ENCODE results near the gene CTBP2.

Gene CTBP2

GRCh38 chr10:125043841-125044658, 116.3 kb downstream of the CTBP2 start:
- DNase-seq (ENCODE audit: low read depth, low spot score) = no peak

- no peak for DNase-seq (ENCODE audit: low read depth, low spot score)
Observed at GRCh38 chr10:125041856-125042506, 118.4 kb downstream of the CTBP2 start.

GRCh38 chr10:125039354-125039769, 121.0 kb downstream of the CTBP2 start:
- DNase-seq (ENCODE audit: low read depth, low spot score) = no peak

- DNase-seq (ENCODE audit: low read depth, low spot score) = no peak
Observed at GRCh38 chr10:125038637-125039036, 121.7 kb downstream of the CTBP2 start.

- no peak for DNase-seq (ENCODE audit: low read depth, low spot score)
Observed at GRCh38 chr10:125037145-125037877, 123.1 kb downstream of the CTBP2 start.

GRCh38 chr10:125035588-125036295, 124.6 kb downstream of the CTBP2 start:
- DNase-seq (ENCODE audit: low read depth, low spot score) = no peak

GRCh38 chr10:125035136-125035535, 125.2 kb downstream of the CTBP2 start:
- DNase-seq (ENCODE audit: low read depth, low spot score) = no peak

- DNase-seq (ENCODE audit: low read depth, low spot score) = no peak
Observed at GRCh38 chr10:125034675-125035074, 125.7 kb downstream of the CTBP2 start.

GRCh38 chr10:125033146-125033924, 127.0 kb downstream of the CTBP2 start:
- no peak for DNase-seq (ENCODE audit: low read depth, low spot score)

- DNase-seq (ENCODE audit: low read depth, low spot score) = no peak
Observed at GRCh38 chr10:125032474-125033020, 127.8 kb downstream of the CTBP2 start.

GRCh38 chr10:125030567-125031197, 129.7 kb downstream of the CTBP2 start:
- no peak for DNase-seq (ENCODE audit: low read depth, low spot score)

- DNase-seq (ENCODE audit: low read depth, low spot score) = no peak
Observed at GRCh38 chr10:125029584-125030242, 130.7 kb downstream of the CTBP2 start.

- DNase-seq (ENCODE audit: low read depth, low spot score) = no peak
Observed at GRCh38 chr10:125027871-125028869, 132.2 kb downstream of the CTBP2 start.

GRCh38 chr10:125026974-125027735, 133.2 kb downstream of the CTBP2 start:
- DNase-seq (ENCODE audit: low read depth, low spot score) = no peak

- no peak for DNase-seq (ENCODE audit: low read depth, low spot score)
Observed at GRCh38 chr10:125026036-125026931, 134.1 kb downstream of the CTBP2 start.

- DNase-seq (ENCODE audit: low read depth, low spot score) = no peak
Observed at GRCh38 chr10:125025341-125025740, 135.0 kb downstream of the CTBP2 start.

All from iPS DF 19.7 (cell line).